HG03378 (cell line): ENCODE data around the gene LIG3.
"Not testable (repeated sequence)": the region's sequence is repeated elsewhere in the genome, so short reads cannot be mapped to it uniquely, and the experiment has no call there.

Experiments
- ATAC-seq: cut with Tn5 transposase; IDR thresholded peaks from one replicate; pipeline ENCODE4 v1.9.1; 2021; ENCODE audit warnings: mild to moderate bottlenecking, moderate library complexity; ENCODE audit not compliant: unreplicated experiment

The LIG3 gene

DNA sequence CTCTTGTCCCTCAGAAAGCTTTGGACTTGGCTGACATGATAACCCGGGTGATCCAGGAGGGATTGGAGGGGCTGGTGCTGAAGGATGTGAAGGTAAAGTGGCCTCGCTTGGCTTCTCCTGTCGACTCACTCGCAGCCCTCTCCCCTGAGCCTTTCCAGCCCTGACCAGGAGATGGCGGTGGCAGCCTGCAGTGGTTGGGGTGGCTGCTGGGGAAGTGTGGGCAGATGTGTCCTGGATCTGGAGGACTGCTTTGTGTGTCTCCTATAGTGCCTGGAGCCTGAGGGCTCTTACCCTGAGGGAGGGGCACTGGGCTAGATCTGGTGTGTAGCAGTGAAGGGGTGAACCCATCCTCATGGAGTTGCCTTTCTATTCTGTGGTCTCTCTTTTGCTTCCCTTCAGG lies 17.9 kb downstream of the LIG3 start:
- no peak for ATAC-seq

DNA sequence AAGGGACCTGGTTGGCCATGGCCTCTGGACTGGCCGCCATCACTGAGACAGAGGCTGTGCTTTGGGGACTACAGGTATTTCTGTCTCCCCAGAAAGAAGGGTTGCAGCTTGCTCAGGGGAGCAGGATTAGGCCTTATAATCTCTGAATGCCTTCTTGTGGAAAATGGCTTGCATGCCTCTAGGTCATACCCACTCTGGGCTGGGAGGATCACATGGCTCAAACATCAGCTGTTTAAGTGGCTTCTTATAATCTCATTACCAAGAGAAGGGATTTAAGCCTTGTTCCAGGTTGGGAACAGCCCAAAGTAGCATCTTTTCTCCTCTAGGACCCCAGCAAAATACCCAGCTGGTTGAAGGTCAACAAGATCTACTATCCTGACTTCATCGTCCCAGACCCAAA lies 19.1 kb downstream of the LIG3 start:
- ATAC-seq: no peak

DNA sequence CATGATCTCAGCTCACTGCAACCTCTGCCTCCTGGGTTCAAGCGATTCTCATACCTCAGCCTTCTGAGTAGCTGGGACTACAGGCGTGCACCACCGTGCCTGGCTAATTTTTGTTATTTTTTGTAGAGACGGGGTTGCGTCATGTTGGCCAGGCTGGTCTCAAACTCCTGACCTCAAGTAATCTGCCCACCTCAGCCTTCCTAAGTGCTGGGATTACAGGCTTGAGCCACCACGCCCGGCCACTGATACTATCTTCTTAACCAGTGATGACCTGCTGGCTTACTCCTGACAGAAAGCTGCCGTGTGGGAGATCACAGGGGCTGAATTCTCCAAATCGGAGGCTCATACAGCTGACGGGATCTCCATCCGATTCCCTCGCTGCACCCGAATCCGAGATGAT lies 20.7 kb downstream of the LIG3 start:
- not testable (repeated sequence) for ATAC-seq

DNA sequence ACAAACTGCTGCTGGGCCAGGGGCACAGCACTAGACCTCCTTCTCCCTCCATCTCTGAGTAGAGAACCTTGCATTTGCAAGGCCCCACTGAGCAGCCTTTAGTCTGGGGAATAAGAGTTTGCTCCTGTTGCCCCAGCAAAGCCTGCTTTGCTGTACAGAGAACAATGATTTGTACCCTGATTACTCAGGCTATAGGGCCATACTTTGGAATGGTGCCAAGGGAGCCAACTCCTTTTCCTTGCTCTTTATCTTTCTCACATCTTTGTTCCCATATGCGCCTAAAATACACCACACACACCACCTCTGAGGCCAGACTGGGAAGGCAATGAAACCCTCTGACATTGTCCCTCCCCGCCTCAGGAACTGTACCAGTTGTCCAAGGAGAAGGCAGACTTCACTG lies 21.2 kb downstream of the LIG3 start:
- ATAC-seq: no peak

DNA sequence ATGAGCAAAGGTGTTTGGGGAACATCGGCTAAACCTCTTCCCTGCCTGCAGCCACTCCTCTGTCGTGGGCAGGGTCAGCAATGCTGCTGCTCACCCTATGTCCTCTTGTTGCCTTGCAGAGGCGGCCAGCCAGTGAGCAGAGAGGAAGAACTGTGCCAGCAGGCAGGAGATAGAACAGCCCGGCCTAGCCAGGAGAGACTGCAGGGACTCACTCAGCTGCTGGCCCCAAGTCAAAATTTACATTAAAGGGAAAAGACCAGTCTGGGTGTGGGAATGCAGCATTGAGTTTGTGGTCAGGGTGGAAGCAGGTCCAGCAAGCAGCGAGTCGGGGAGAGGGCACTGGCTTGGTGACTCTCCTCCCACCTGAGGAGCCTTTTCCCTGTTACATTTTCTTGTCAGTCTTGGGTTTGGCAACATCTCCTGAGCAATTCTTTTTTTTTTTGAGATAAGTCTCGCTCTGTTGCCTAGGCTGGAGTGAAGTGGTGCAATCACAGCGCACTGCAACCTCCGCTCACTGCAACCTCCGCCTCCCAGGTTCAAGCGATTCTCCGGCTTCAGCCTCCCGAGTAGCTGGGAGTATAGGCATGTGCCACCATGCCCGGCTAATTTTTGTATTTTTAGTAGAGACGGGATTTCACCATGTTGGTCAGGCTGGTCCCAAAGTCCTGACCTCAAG lies 22.7 kb downstream of the LIG3 start:
- ATAC-seq: no peak

DNA sequence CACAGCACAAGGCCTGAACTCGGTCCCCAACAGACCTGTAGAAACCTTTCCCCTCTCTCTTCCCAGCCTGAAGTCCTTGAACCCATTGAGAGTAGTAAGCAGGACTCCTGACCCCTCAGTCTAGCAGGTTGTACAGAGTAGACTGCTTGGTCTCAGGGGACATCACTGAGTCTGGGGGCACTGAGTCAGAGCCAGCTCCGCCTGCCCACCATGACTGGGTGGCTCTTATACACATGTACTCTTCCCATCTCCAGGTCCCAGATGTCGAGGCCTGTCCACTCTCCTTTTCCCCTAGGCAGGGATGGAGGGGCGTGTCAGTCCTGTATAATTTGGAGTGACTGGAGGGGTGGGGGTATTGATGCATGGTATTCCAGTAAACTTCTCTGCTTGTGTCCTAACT lies 23.5 kb downstream of the LIG3 start:
- ATAC-seq: no peak

DNA sequence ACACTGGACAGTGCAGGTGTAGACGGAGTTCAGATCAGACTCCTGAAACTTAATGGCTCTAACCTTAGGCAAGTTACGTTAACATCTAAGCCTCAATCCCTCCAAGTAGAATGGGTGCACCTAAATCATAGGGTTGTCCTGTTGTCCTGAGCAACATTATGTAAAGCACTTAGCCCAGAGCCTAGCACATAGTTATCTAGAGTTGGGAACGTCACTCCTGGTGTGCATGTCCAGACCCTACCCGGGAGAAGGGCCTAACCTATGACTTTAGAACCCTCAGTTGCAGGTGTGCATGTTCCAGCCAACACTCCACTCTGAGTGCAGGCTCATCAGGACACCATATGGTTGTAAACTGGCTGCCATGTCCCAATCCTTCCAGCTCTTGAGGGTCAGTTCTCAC lies 26.0 kb downstream of the LIG3 start:
- ATAC-seq: no peak

DNA sequence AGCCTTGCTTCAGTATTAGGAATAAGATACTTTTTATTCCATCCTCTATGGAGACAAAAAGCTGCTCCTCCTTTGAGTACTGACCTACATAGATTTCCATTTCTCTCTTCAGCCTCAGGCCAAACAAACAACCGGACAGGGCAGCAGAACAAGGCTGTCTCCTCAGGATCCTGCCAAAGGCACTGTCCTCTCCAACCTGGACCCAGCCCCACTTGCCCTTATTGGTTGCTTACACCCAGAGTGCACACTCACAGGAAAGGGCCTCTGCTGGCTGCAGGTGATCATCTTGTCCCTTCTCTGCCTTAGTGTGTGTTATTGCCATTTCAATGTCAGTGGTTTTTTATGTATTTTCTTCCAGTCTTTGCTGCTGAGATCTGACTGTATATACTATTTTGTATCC lies 26.6 kb downstream of the LIG3 start:
- ATAC-seq: no peak

DNA sequence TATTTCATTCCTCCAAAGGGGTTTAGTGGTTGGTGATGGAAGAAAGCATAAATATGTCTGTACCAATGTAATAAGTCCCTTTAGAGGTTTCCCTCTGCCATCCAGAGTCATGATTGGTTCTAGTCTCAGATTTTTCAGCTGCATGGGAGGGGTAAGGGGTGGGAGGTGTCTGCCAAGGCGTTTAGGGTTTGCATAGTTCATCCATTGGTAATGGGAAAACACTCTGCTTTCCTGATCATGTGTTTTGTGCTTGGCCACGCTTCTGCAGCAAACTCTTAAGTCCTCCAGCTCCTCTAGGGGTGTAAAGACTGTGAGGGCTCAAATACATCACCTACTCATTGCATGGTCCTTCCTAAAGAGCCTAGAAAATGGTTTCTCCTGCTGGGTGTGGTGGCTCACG lies 29.8 kb downstream of the LIG3 start:
- no peak for ATAC-seq

DNA sequence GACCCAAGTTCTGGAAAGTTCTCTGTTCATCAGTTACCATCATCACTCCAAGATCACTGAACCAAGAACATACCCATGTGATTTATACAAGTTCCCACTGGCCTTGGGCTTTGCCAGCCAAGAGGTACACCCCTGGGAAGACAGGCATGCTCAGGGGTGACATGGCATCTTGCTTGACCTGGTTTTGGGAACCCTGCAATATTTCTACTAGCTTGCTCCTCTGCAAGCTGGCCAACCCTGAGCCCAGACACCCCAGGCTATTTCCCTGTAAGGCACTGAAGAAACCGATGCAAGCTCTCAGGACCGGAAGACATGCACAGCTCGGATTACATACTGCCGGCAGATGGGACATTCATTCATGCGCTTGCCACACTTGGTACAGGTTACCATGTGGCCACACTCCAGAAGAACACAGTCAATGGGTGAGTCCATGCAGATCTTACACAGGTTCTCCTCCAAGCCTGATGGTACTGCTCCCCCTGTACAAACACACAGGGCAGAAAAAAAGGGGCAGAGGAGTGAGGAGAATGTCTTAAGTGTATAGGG lies 31.4 kb downstream of the LIG3 start:
- ATAC-seq: no peak

DNA sequence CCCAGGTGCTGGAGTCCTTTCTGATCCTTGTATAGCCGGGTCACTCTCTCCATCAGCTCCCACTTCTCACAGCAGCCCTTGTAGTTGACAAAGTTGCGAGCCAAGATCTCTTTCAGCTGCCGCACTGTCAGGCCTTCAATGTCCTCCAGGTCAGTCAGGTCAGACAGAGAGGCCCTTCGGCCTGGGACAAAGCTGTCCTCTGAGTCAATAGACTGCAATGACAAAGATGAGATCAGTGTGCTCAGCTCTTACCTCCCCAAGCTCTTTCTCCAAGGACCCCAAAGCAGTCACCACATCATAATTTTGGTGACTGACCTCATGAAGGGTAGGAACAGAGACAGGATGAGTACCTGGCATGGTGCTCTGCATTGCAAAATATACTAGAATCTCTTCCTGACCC lies 36.1 kb downstream of the LIG3 start:
- ATAC-seq: no peak

DNA sequence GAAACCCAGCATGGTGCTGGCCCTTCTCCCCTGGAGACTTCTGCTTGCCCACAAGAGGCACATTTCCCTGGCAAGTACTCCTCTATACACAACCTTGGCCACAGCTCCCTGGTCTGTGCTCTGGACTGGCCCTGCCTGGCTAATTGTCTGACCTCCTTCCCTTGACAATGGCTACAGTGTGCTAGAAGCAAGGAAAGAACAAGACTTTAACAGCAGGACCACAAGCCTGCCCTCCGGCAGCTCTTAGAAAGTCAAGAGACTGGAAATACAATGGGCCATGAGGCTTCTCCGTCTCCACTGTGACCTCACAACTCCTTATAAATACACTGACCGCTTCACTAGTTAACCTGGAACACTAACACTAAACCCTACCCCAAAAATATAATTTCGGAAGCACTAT lies 36.7 kb downstream of the LIG3 start:
- no peak for ATAC-seq

DNA sequence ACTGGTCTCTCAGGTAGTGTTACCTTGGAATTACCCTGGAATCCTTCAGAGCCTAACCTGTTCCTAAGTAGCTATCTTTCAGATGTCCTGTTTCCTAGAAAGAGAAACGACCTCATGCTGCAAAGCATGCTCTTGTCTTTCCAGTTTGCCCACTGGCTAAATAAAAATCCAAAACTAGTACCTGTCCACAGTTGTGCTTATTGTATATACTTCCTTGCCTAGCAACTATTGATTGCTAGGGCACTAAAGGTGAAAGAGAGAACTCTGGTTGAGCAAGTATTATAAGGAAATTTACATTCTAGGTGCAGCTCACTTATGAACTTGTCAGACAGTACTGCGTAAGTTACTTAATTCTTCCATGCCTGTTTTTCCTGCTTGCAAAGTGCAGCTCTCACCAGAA lies 38.5 kb downstream of the LIG3 start:
- ATAC-seq: no peak

DNA sequence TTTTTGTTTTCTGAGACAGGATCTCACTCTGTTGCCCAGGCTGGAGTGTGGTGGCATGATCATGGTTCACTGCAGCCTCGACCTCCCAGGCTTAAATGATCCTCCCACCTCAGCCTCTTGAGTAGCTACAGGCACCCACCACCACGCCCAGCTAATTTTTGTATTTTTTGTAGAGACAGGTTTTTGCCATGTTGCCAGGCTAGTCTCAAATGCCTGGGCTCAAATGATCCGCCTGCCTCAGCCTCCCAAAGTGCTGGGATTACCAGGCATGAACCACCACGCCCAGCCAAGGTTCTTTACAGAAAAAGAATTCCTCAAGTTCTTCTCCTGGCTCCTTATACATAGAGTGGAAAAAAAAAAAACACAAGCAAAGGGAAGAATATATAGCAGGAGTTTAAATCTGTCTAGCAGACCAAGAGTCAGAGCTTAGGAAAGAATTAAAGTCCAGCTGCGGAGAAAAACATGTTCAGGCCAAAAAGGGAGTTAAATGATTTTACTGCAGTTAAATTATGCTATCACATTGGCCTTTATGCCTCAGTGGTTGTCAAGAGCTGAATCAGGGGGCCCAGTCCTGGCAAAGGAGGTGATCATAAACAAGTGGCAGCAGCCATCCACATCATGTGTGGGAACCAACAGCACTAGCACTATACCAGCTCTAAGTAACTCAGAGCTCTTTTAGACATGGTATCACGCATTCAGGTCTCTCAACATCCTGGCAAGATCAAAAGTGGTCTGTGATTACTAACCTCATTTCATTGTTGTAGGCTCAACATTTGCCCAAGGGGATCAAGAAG lies 39.3 kb downstream of the LIG3 start:
- ATAC-seq: no peak

DNA sequence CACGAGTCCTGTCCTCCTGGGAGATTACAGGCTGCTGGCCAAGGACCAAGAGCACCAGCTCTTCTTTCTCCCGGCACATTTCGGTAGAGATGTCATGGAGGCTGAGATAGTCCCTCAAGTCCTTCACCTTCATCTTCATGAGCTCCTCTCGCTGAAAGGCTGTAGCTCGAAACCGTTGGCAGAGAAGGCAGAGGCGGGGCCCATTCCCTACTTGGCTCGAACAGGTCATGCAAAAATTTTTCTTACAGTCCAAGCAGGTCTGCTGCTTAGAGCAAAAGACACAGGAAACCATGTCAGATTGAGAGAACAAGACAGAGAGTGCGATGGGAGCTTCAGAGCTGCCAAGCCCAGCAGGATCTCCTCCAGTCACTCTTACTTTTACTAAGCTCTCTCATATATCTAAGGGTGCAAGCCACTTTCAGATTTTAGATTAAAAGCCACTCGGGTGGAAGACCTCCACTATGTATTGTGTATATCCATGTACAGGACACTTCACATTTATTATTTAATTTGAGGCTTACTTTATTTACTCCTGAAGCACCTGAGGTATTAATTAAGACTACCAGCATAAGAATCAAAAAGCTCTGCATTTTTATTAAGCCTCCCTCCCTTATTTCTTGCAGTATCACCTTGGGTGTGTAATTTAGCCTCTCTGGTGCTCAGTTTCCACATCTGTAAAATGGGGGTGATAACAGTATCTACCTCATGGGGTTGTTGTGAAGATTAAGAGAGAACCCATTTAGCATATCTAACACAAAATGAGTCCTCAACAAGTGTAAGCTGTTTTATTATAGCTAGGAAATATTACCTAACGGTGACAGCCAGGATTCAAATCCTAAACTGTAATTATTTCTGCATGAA lies 41.4 kb downstream of the LIG3 start:
- ATAC-seq: no peak

DNA sequence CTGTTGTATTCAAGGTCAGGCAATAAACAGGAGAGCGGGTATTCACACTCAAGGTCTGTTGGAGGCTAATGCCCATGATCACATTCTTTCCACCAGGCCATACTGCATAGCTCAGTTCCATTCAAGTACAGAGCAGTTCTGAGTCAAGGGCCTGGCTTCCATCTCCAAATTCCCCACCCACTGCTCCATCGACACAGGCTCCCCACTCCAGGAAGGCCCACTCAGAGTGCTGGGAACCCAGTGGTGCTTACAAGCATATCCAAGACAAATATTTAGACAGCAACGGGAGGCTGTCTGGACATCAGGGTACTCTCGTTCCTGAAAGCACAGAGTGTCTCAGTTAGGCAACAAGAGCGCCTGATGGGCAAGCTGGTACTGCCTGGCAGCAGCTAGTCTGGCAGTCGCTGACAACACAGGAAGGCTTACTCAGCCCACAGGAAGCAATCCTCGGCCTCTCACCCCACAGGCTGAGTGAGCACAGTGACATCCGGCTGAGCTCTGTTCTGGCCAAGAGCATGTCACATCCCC lies 42.3 kb downstream of the LIG3 start:
- ATAC-seq: no peak

DNA sequence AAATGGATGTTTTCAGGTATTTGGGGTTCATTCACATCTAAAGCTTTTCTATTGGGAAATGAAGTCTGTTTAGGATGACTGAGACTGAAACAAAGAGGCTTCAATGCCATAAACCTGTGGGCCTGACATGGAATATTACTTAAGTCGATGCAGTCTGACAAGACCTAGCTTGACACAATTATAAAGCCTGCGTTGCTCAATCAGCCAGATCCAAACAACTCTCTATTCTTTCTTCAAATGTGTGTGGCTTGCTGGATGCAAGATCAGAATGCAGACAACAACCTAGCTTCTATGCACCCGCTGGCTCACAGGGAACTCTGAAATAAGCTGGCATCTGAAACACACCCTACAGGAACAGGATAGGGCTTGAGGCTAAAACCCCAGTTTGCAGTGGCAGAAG lies 43.2 kb downstream of the LIG3 start:
- no peak for ATAC-seq

DNA sequence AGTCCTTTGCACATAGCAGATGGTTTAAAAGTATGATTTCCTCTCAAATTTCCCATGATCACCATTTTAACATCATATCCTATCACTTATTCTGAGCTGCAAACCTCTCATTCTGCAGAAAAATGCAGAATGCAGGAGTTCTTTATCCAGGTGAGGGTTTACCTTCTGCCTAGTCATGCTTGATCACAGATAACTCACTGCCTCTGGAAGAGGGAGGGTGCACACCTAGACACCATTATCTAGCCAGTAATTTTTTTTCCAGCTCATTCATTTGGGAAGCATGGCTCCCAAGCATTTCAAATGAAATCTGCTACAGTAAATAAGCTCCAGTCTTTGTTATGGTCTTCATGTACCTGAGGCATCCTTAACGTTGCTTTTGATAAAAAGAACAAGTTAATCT lies 45.2 kb downstream of the LIG3 start:
- ATAC-seq: no peak

DNA sequence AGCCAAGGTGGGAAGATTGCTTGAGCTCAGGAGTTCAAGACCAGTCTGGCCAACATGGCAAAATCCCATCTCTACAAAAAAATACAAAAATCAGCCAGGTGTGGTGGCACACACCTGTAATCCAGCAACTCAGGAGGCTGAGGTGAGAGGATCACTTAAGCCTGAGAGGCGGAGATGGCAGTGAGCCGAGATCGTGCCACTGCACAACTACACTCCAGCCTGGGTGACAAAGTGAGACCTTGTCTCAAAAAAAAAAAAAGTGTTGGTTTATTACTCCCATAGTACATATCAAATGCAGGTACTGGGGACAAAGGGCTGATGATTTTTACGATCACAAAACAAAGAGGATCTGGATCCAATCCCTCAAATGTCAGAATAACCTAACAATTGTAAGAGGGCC lies 47.8 kb downstream of the LIG3 start:
- not testable (repeated sequence) for ATAC-seq

DNA sequence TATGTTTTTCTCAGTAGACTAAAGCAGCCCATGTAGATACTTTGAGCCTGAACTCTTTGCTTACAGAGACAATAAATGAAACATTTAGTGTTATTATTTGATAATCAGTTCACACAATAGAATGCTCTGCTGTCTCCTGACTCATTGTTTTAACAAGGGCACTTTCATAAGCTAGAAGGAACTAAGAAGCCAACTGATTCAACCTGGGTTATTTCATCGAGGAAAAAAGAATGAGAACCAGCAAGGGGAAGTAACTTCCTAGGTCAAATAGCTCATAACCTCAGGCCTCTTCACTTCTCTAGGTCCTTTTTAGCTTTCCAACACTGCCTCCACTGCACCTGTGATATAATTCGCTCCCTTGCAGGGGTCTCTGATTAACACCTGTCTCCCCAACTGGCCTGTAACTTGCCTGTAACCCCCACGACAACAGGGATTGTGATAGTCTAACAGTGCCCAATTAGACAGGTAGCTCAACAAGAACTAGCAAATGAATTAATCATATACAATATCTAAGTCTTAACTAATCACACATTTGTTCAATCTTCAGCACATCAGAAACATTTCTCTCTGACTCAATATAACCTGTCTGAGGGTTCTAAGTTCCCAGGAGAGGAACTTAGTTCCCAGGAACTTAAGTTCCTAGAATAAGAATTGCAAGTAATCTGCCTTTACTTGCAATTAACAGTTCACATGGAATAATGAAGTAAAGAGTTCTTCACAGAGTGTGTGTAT lies 48.4 kb downstream of the LIG3 start:
- no peak for ATAC-seq

DNA sequence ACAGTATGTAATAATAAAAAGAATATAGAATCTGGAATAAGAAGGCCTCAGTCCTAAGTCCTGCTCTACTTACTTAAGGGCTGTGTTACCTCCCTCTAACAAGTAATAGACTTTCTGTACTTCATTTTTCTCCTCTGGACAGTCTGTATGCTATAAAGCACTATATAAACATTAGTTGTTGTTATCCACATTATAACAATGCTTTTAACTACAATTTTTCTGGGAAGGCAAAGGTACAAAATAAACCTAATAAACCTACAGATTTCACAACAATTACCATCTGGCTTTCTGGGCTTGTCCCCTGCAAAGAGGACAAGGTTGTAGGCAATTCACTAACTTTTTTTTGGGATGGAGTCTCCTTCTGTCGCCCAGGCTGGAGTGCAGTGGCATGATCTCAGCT lies 50.5 kb downstream of the LIG3 start:
- no peak for ATAC-seq
